Prostate gland (tissue), 2 donors: ENCODE data around the gene CDIPT.

Experiments
- CTCF ChIP-seq, 4 experiments: fragments of 200-600 bp in 2 of 4; fragments of 450-650 bp in 2 of 4; sonication (generic) in 2 of 4; IDR thresholded peaks; 1 replicate in 3 of 4; 2 replicates in 1 of 4; pipeline ENCODE4 v1.5.1; 2016 to 2019; ENCODE audit warnings: antibody characterized with exemption in 4 of 4, mild to moderate bottlenecking in 2 of 4, moderate library complexity in 2 of 4
- POLR2A ChIP-seq: fragments of 450-650 bp; IDR thresholded peaks from one replicate; pipeline ENCODE4 v1.6.1; 2016; ENCODE audit warnings: antibody characterized with exemption, mild to moderate bottlenecking

GRCh38 chr16:29904947-29905346 lies 41.9 kb upstream of the CDIPT start:
- TF ChIP-seq CTCF (IDR thresholded peaks at IDR 0.05) (no peak), POLR2A (no peak)
